ENCODE results near the gene SLC22A23. TPM values are rescaled to one million over a fixed set of nuclear protein-coding genes. Genes with fewer than 3 reads are reported as not detected.

Gene SLC22A23
- total RNA-seq, 2 donors from 2014 or later: 53.1 to 129 TPM

- Histone ChIP-seq H3K9me3 (no peaks in the 10 kb centered on the region), H3K4me3 (no peak overlapping the region), H3K4me1 (replicated peaks) (no peaks in the 10 kb centered on the region), H3K27me3 (replicated peaks; ENCODE audit: insufficient read depth) (no peaks in the 10 kb centered on the region), H3K36me3 (no peaks in the 10 kb centered on the region), H3K27ac (no peak overlapping the region)
- intact Hi-C loops (cut with DNase I): no loop called here
- WGBS: 98% methylated on average over 2 of the region's 2 CpGs
- TF ChIP-seq POLR2AphosphoS5 (IDR thresholded peaks at IDR 0.05) (no peak), CTCF (IDR thresholded peaks at IDR 0.05) (no peak), POLR2A (IDR thresholded peaks at IDR 0.05) (no peak)
- DNase-seq (ENCODE audit: low spot score): no peak
These were observed 33.8 kb upstream of the SLC22A23 start for GRCh38 chr6:3490625-3490980.

- no peak for TF ChIP-seq POLR2A (IDR thresholded peaks at IDR 0.05)
- TF ChIP-seq CTCF (IDR thresholded peaks at IDR 0.05): no peak
- no peak for TF ChIP-seq POLR2AphosphoS5 (IDR thresholded peaks at IDR 0.05)
- H3K36me3 ChIP-seq: no peaks in the 10 kb centered on the region
- no peaks in the 10 kb centered on the region for H3K4me1 ChIP-seq (replicated peaks)
- no peak overlapping the region for H3K4me3 ChIP-seq
- WGBS: 95% methylated on average over 12 of the region's 12 CpGs
- intact Hi-C loops (cut with DNase I): no loop called here
- H3K27ac ChIP-seq: no peak overlapping the region
- no peaks in the 10 kb centered on the region for H3K9me3 ChIP-seq
- no peak for DNase-seq (ENCODE audit: low spot score)
- no peaks in the 10 kb centered on the region for H3K27me3 ChIP-seq (replicated peaks; ENCODE audit: insufficient read depth)
These were observed 33.2 kb upstream of the SLC22A23 start for GRCh38 chr6:3489961-3490624.

- WGBS: 70% methylated on average over 7 of the region's 7 CpGs
- no peak for TF ChIP-seq CTCF (IDR thresholded peaks at IDR 0.05)
- TF ChIP-seq POLR2AphosphoS5 (IDR thresholded peaks at IDR 0.05): no peak
- no peak for TF ChIP-seq POLR2A (IDR thresholded peaks at IDR 0.05)
- H3K4me3 ChIP-seq: no peak overlapping the region
- no peaks in the 10 kb centered on the region for H3K36me3 ChIP-seq
- no peaks in the 10 kb centered on the region for H3K27me3 ChIP-seq (replicated peaks; ENCODE audit: insufficient read depth)
- H3K9me3 ChIP-seq: no peaks in the 10 kb centered on the region
- no peak for DNase-seq (ENCODE audit: low spot score)
- H3K4me1 ChIP-seq (replicated peaks): no peaks in the 10 kb centered on the region
- intact Hi-C loops (cut with DNase I): no loop called here
- no peak overlapping the region for H3K27ac ChIP-seq
These were observed 32.3 kb upstream of the SLC22A23 start for GRCh38 chr6:3489027-3489757.

GRCh38 chr6:3484946-3485345, 28.1 kb upstream of the SLC22A23 start:
- no peak for TF ChIP-seq POLR2A (IDR thresholded peaks at IDR 0.05)
- no peak for TF ChIP-seq CTCF (IDR thresholded peaks at IDR 0.05)
- TF ChIP-seq POLR2AphosphoS5 (IDR thresholded peaks at IDR 0.05): no peak
- H3K27me3 ChIP-seq (replicated peaks; ENCODE audit: insufficient read depth): no peaks in the 10 kb centered on the region
- H3K4me1 ChIP-seq (replicated peaks): no peaks in the 10 kb centered on the region
- H3K36me3 ChIP-seq: no peaks in the 10 kb centered on the region
- no peak overlapping the region for H3K27ac ChIP-seq
- intact Hi-C loops (cut with DNase I): no loop called here
- H3K9me3 ChIP-seq: no peaks in the 10 kb centered on the region
- no peak for DNase-seq (ENCODE audit: low spot score)
- WGBS: 93% methylated on average over 11 of the region's 11 CpGs
- H3K4me3 ChIP-seq: no peak overlapping the region

GRCh38 chr6:3484192-3484591, 27.3 kb upstream of the SLC22A23 start:
- DNase-seq (ENCODE audit: low spot score): no peak
- no peaks in the 10 kb centered on the region for H3K9me3 ChIP-seq
- H3K27ac ChIP-seq: no peak overlapping the region
- no peaks in the 10 kb centered on the region for H3K36me3 ChIP-seq
- H3K27me3 ChIP-seq (replicated peaks; ENCODE audit: insufficient read depth): no peaks in the 10 kb centered on the region
- H3K4me1 ChIP-seq (replicated peaks): no peaks in the 10 kb centered on the region
- 93% methylated on average over 8 of the region's 8 CpGs for WGBS
- H3K4me3 ChIP-seq: no peak overlapping the region
- TF ChIP-seq POLR2AphosphoS5 (IDR thresholded peaks at IDR 0.05) (no peak), POLR2A (IDR thresholded peaks at IDR 0.05) (no peak), CTCF (IDR thresholded peaks at IDR 0.05) (no peak)
- intact Hi-C loops (cut with DNase I): no loop called here
